DOHH2 (cell line): ENCODE results near the gene BFSP1.

Experiments used
- H3F3A ChIP-seq: fragments of 200-600 bp; sonication (generic), shearing (Covaris generic); 2 replicates; pipeline ENCODE4 v1.6.0; 2016; ENCODE audit warnings: antibody characterized with exemption, mild to moderate bottlenecking; ENCODE audit not compliant: control insufficient read depth, insufficient read depth
- H3K27ac ChIP-seq: fragments of 200-600 bp; sonication (generic); 2 replicates; pipeline ENCODE4 v1.5.1; 2014; ENCODE audit warnings: low read depth, mild to moderate bottlenecking, low read length, moderate library complexity
- H3K27me3 ChIP-seq: fragments of 200-600 bp; sonication (generic); 2 replicates; pipeline ENCODE4 v1.6.1; 2014; ENCODE audit warnings: mild to moderate bottlenecking, low read length, mixed read lengths; ENCODE audit not compliant: control insufficient read depth
- H3K36me3 ChIP-seq: fragments of 200-600 bp; sonication (generic); 2 replicates; pipeline ENCODE4 v1.6.1; 2014; ENCODE audit warnings: mild to moderate bottlenecking, low read length, moderate library complexity, mixed read lengths; ENCODE audit not compliant: control insufficient read depth
- H3K4me1 ChIP-seq: fragments of 200-600 bp; sonication (generic); 2 replicates; pipeline ENCODE4 v1.6.1; 2014; ENCODE audit warnings: mild to moderate bottlenecking, low read length, mixed read lengths; ENCODE audit not compliant: control insufficient read depth
- H3K4me2 ChIP-seq: fragments of 200-600 bp; sonication (generic); 2 replicates; pipeline ENCODE4 v1.6.0; 2014; ENCODE audit warnings: mild to moderate bottlenecking, low read length, moderate library complexity
- H3K4me3 ChIP-seq: fragments of 200-600 bp; sonication (generic); 2 replicates; pipeline ENCODE4 v1.5.1; 2014; ENCODE audit warnings: mild to moderate bottlenecking, low read length, mixed read lengths
- H3K79me2 ChIP-seq: fragments of 200-600 bp; sonication (generic); 2 replicates; pipeline ENCODE4 v1.6.1; 2014; ENCODE audit warnings: mild to moderate bottlenecking, low read length, mixed read lengths; ENCODE audit not compliant: control insufficient read depth
- H3K9me2 ChIP-seq: fragments of 200-600 bp; sonication (generic); replicated peaks from 2 replicates; pipeline ENCODE4 v1.6.1; 2014; ENCODE audit warnings: mild to moderate bottlenecking, low read length, mixed read lengths; ENCODE audit not compliant: control insufficient read depth
- H3K9me3 ChIP-seq: fragments of 200-600 bp; sonication (generic); 2 replicates; pipeline ENCODE4 v1.6.1; 2014; ENCODE audit warnings: antibody characterized with exemption, low read length, mixed read lengths; ENCODE audit not compliant: control insufficient read depth, insufficient read depth
- H4K20me1 ChIP-seq: fragments of 200-600 bp; sonication (generic); 2 replicates; pipeline ENCODE4 v1.6.0; 2014; ENCODE audit warnings: low read depth, mild to moderate bottlenecking, antibody characterized with exemption, low read length, moderate library complexity; ENCODE audit not compliant: control insufficient read depth, insufficient read depth
- EZH2phosphoT487 ChIP-seq: fragments of 200-600 bp; sonication (generic); IDR thresholded peaks from 2 replicates; pipeline ENCODE4 v1.6.1; 2017; ENCODE audit warnings: borderline replicate concordance, mild to moderate bottlenecking, antibody characterized with exemption, low read length, moderate library complexity, mixed read lengths
- TF ChIP-seq, protein P1 (sequence below): fragments of 200-600 bp; sonication (generic); IDR thresholded peaks from one replicate; pipeline ENCODE4 v1.5.1; 2014; ENCODE audit warnings: antibody characterized with exemption, mild to moderate bottlenecking, low read depth, low read length; ENCODE audit not compliant: poor library complexity, severe bottlenecking

Gene BFSP1

GRCh38 chr20:17495826-17496225 is 35.4 kb downstream of the BFSP1 start:
- TF ChIP-seq EZH2phosphoT487, result no peak
- TF ChIP-seq, protein P1, sequence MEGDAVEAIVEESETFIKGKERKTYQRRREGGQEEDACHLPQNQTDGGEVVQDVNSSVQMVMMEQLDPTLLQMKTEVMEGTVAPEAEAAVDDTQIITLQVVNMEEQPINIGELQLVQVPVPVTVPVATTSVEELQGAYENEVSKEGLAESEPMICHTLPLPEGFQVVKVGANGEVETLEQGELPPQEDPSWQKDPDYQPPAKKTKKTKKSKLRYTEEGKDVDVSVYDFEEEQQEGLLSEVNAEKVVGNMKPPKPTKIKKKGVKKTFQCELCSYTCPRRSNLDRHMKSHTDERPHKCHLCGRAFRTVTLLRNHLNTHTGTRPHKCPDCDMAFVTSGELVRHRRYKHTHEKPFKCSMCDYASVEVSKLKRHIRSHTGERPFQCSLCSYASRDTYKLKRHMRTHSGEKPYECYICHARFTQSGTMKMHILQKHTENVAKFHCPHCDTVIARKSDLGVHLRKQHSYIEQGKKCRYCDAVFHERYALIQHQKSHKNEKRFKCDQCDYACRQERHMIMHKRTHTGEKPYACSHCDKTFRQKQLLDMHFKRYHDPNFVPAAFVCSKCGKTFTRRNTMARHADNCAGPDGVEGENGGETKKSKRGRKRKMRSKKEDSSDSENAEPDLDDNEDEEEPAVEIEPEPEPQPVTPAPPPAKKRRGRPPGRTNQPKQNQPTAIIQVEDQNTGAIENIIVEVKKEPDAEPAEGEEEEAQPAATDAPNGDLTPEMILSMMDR, result no peak
- H4K20me1 ChIP-seq, result no peaks in the 10 kb centered on the region
- H3K27ac ChIP-seq, result no peak overlapping the region
- H3K4me3 ChIP-seq, result no peak overlapping the region
- H3F3A ChIP-seq, result no peaks in the 10 kb centered on the region
- H3K36me3 ChIP-seq, result no peaks in the 10 kb centered on the region
- 0 out of 2 replicates have a peak, but pooled peaks cover 8% of the 10 kb centered on the region for H3K27me3 ChIP-seq
- H3K79me2 ChIP-seq, result no peaks in the 10 kb centered on the region
- no peaks in the 10 kb centered on the region for H3K9me3 ChIP-seq
- no peak overlapping the region for H3K4me2 ChIP-seq
- no peaks in the 10 kb centered on the region for H3K4me1 ChIP-seq
- H3K9me2 ChIP-seq, result no peaks in the 10 kb centered on the region

DNA sequence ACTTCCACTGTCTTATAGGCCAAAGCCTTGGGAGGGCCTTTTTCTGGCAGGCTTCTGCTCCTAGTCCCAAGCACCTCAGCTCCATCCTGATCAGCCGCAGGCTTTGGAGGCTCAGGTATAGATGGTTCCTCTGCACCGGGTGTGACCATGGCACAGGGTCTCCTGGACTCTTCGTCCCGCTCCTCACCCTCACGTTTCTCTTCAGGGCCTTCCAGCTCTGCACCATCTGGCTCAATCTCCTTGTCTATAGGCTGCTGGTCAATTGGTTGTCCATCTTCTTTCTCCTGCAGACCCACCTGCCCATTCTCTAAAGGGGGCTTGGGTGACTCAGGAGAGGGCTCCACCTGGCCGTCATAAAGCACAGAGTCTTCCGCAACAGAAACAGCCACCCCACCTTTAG is 37.0 kb downstream of the BFSP1 start:
- Histone ChIP-seq H3K4me3 (no peak overlapping the region), H3F3A (no peaks in the 10 kb centered on the region), H3K27ac (no peak overlapping the region), H3K36me3 (no peaks in the 10 kb centered on the region), H4K20me1 (no peaks in the 10 kb centered on the region), H3K4me1 (no peaks in the 10 kb centered on the region), H3K79me2 (no peaks in the 10 kb centered on the region), H3K27me3 (0 out of 2 replicates have a peak, but pooled peaks cover 8% of the 10 kb centered on the region), H3K9me3 (no peaks in the 10 kb centered on the region), H3K9me2 (no peaks in the 10 kb centered on the region), H3K4me2 (no peak overlapping the region)
- no peak for TF ChIP-seq EZH2phosphoT487
- TF ChIP-seq, protein P1, result no peak

DNA sequence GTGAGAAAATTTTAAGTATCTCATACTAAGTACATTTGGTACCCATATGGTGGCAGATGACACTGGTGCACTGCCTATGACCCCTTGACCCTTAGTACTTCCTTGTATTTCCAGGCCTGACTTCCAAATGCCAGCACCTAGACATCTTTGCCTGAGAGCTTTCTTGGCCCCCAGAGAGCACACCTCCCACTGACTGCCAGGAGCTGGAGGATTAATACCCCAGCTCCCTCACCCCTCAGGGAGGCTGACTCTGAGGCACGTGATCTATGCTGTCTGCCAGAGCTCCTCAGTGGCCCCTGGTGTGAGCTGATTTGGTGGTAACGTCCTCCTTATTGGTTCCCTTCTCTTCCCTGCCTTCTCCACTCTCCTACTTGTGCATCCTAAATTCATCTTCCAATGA is 38.0 kb downstream of the BFSP1 start:
- Histone ChIP-seq H3K36me3 (no peaks in the 10 kb centered on the region), H3K4me3 (no peak overlapping the region), H3F3A (no peaks in the 10 kb centered on the region), H3K27me3 (0 out of 2 replicates have a peak, but pooled peaks cover 8% of the 10 kb centered on the region), H3K79me2 (no peaks in the 10 kb centered on the region), H4K20me1 (no peaks in the 10 kb centered on the region), H3K9me3 (no peaks in the 10 kb centered on the region), H3K27ac (no peak overlapping the region), H3K4me2 (no peak overlapping the region), H3K9me2 (no peaks in the 10 kb centered on the region), H3K4me1 (no peaks in the 10 kb centered on the region)
- TF ChIP-seq, protein P1, result no peak
- no peak for TF ChIP-seq EZH2phosphoT487
